Ovary (tissue), 9 donors: Measurements from ENCODE around the gene P2RY13. TPM values are rescaled to one million over a fixed set of nuclear protein-coding genes. Genes with fewer than 3 reads are reported as not detected.

ENCODE experiments used
- DNase-seq, 5 donors: peaks; one replicate each; pipeline ENCODE4 v3.0.0-alpha.2; 2019 to 2020
- H3K27ac ChIP-seq, 2 donors: fragments of 200-600 bp; one replicate each; pipeline versions ENCODE4 v1.5.1 to v1.8.0; 2019 to 2022
- H3K27me3 ChIP-seq: fragments of 200-600 bp; one replicate; pipeline ENCODE4 v1.8.0; 2022
- H3K36me3 ChIP-seq: fragments of 200-600 bp; sonication (generic); one replicate; pipeline ENCODE4 v1.5.1; 2019
- H3K4me1 ChIP-seq: one replicate; pipeline ENCODE4 v1.8.1; 2013; ENCODE audit warnings: mild to moderate bottlenecking, moderate library complexity; ENCODE audit not compliant: insufficient read depth
- H3K4me3 ChIP-seq: fragments of 200-600 bp; sonication (generic); one replicate; pipeline ENCODE4 v1.5.1; 2017
- H3K9me3 ChIP-seq, 2 donors: fragments of 200-600 bp in 1 of 2; sonication (generic) in 1 of 2; one replicate each; pipeline versions ENCODE4 v1.5.1 to v1.8.1; 2013 to 2019; ENCODE audit warnings: mild to moderate bottlenecking in 1 of 2, moderate library complexity in 1 of 2
- EP300 ChIP-seq: sonication (generic); formaldehyde crosslinking; IDR thresholded peaks from one replicate; pipeline ENCODE4 v1.6.1; 2017; ENCODE audit warnings: antibody characterized with exemption
- POLR2A ChIP-seq: fragments of 450-650 bp; IDR thresholded peaks from one replicate; pipeline ENCODE4 v1.6.1; 2017; ENCODE audit warnings: antibody characterized with exemption, mild to moderate bottlenecking, moderate library complexity
- WGBS, 3 donors: extraction: QIAGEN DNeasy Blood & Tissue Kit in 1 of 3; methylation state at CpG; one replicate each; pipeline versions ENCODE4 v1.1.5 to v1.1.7; 2013 to 2017; 5-methylcytosine and 5-hydroxymethylcytosine counted together
- intact Hi-C, 4 donors: fragments of 100-400 bp; cut with DNase I; formaldehyde crosslinking; loops; one replicate each; pipeline versions ENCODE4 v1.11.0 to v1.15.1; 2022 to 2023
- polyA plus RNA-seq, 2 donors: library from polyadenylated mRNA; stranded (reverse); fragments of 200-250 nt in 1 of 2; fragments of 350-450 nt in 1 of 2; fragmentation: Illumina TruSeq in 1 of 2; extraction: RNeasy Lipid Tissue Mini Kit (QIAGEN cat#74804) in 1 of 2; gene quantifications; one replicate each; pipeline ENCODE4 v1.2.3, GENCODE V29; 2013 to 2014
- total RNA-seq, 7 donors: library from RNA; depleted of rRNA in 2 of 7; stranded (reverse); fragments of >200 nt in 2 of 7; fragmentation: NEBNext Ultra II Directional in 3 of 7; extraction: Animal tissue kit (Norgen Biotek cat#: 25700) in 3 of 7; gene quantifications; one replicate each; pipeline versions ENCODE4 v1.1.0 to v1.2.4, GENCODE V29; 2016 to 2023
- TF ChIP-seq, protein P1 (sequence below), 3 donors: fragments of 450-650 bp in 2 of 3; fragments of 200-600 bp in 1 of 3; IDR thresholded peaks; one replicate each; pipeline versions ENCODE4 v1.5.1 to v1.8.0; 2016 to 2022; ENCODE audit warnings: antibody characterized with exemption in 3 of 3, mild to moderate bottlenecking in 1 of 3
- donor health status: DM: no; HTN: no; CAD: no; lungs with moderate emphysema.
- donor health status: DM: no; HTN: no; CAD: no.
- donor health status: Bipolar disorder and iron deficiency.
- donor health status: DM: yes; HTN: yes; CAD: no.
- donor health status: DM: no; HTN: no; CAD: no.
- donor health status: DM: yes; HTN: yes; CAD: no.

The P2RY13 gene
- total and polyA plus RNA-seq, 9 donors = 0.27 to 5.8 (median 0.56) TPM

DNA sequence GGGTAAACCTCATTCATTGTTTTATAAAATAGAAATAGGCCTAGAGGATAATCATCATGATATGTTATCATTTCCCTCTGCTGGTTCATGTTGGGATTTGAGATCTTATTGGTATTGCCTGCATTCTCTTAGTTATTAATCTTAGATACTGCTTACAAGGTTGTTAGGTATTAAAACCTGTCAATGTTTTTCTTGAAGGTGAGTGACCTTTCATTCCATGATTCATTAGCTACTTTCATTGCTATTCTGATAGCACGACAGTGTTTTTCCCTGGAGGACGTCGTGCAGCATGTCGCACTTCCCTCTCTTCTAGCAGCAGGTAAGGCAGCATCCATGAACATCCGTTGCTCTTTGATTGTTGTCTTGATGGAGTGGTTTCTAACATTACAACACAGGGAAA is 38.1 kb upstream of the P2RY13 start:
- H3K27me3 ChIP-seq = no peaks in the 10 kb centered on the region
- no peaks in the 10 kb centered on the region for H3K36me3 ChIP-seq
- H3K9me3 ChIP-seq = no peaks in the 10 kb centered on the region
- no peaks in the 10 kb centered on the region for H3K4me1 ChIP-seq
- DNase-seq = no peak
- no peak for TF ChIP-seq EP300
- TF ChIP-seq POLR2A = no peak
- TF ChIP-seq, protein P1, sequence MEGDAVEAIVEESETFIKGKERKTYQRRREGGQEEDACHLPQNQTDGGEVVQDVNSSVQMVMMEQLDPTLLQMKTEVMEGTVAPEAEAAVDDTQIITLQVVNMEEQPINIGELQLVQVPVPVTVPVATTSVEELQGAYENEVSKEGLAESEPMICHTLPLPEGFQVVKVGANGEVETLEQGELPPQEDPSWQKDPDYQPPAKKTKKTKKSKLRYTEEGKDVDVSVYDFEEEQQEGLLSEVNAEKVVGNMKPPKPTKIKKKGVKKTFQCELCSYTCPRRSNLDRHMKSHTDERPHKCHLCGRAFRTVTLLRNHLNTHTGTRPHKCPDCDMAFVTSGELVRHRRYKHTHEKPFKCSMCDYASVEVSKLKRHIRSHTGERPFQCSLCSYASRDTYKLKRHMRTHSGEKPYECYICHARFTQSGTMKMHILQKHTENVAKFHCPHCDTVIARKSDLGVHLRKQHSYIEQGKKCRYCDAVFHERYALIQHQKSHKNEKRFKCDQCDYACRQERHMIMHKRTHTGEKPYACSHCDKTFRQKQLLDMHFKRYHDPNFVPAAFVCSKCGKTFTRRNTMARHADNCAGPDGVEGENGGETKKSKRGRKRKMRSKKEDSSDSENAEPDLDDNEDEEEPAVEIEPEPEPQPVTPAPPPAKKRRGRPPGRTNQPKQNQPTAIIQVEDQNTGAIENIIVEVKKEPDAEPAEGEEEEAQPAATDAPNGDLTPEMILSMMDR (IDR thresholded peaks at IDR 0.05) = no peak
- WGBS, 3 donors = 70 to 83% (median 73%) methylated on average over 5 of the region's 5 CpGs
- H3K4me3 ChIP-seq = no peak overlapping the region
- no peak overlapping the region for H3K27ac ChIP-seq
- intact Hi-C loops = no loop called here

DNA sequence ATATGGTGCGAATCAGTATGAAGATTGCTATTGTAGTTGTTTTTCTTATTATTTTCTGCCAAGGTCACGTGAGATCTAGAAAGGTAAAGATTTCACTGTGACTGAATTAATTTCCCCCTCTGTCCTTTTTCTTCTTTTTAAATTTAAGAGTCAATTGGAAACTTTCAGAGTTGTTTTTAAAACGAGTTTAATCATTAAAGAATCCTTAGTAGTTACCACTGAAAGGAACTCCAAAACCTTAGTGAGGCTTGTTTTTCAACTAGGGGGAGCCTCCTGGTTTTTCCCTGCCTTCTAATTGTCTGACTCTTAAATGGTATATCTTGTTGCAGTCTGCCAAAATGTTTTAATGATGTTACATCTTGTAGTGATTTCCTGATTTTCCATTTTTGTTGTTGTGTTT is 37.6 kb upstream of the P2RY13 start:
- Histone ChIP-seq H3K27ac (no peak overlapping the region), H3K27me3 (no peaks in the 10 kb centered on the region), H3K4me1 (no peaks in the 10 kb centered on the region), H3K9me3 (no peaks in the 10 kb centered on the region), H3K36me3 (no peaks in the 10 kb centered on the region), H3K4me3 (no peak overlapping the region)
- TF ChIP-seq EP300 = no peak
- TF ChIP-seq, protein P1 (IDR thresholded peaks at IDR 0.05) = no peak
- TF ChIP-seq POLR2A = no peak
- WGBS, 3 donors = 80 to 85% (median 84%) methylated on average over 3 of the region's 3 CpGs
- no peak for DNase-seq
- intact Hi-C loops = no loop called here

DNA sequence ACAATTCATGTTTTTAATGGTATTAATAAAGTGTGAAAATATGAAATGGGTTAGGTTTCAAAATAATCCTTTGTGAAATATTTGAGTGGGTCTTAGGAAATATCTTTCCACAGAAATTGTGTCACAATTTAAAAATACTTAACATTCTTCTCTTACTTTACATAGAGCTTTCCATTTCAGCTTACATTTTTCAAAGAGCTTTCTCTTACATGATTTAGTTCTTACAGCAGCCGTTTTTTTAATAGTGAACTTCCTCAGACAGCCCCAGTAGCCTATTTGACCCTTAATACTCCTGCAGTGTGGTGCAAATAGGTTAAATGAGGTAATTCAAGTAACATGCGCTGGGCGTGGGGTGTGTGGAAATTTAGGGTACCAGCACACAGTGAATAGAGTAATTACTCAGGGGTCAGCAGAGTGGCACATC is 33.4 kb upstream of the P2RY13 start:
- H3K4me3 ChIP-seq = no peak overlapping the region
- intact Hi-C loops = no loop called here
- no peak overlapping the region for H3K27ac ChIP-seq
- H3K27me3 ChIP-seq = no peaks in the 10 kb centered on the region
- DNase-seq = no peak
- H3K9me3 ChIP-seq = no peaks in the 10 kb centered on the region
- H3K4me1 ChIP-seq = no peaks in the 10 kb centered on the region
- WGBS, 3 donors = 56 to 63% (median 62%) methylated on average over 3 of the region's 3 CpGs
- H3K36me3 ChIP-seq = no peaks in the 10 kb centered on the region
- no peak for TF ChIP-seq EP300
- no peak for TF ChIP-seq POLR2A
- TF ChIP-seq, protein P1 (IDR thresholded peaks at IDR 0.05) = no peak

DNA sequence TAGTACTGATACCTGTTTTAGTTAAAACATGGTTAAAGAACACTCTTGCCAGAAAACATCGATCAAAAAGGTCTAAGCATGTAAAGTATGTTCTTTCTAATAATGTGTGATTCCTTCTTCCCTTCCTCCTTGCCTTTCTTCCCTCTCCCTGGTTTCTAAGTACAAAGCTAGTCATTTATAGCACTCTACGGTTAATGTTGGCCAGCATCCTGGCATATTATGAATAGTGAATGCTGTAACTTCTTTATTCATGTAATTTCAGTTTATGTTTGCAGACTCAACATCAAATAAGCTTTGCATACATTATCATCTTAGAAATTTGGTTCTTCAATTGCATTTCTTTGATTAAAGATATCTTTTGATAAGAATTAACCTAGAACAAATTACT is 28.1 kb upstream of the P2RY13 start:
- H3K4me1 ChIP-seq = no peaks in the 10 kb centered on the region
- no peaks in the 10 kb centered on the region for H3K36me3 ChIP-seq
- H3K27ac ChIP-seq = no peak overlapping the region
- TF ChIP-seq EP300 = no peak
- TF ChIP-seq, protein P1 (IDR thresholded peaks at IDR 0.05) = no peak
- no peak for TF ChIP-seq POLR2A
- WGBS, 3 donors = 66 to 86% (median 81%) methylated on average over 2 of the region's 2 CpGs
- H3K4me3 ChIP-seq = no peak overlapping the region
- DNase-seq = no peak
- H3K27me3 ChIP-seq = peaks cover 2% of the 10 kb centered on the region
- intact Hi-C loops = no loop called here
- H3K9me3 ChIP-seq = no peaks in the 10 kb centered on the region
